IMR-90 (cell line): ENCODE data around the gene CD99. TPM values are rescaled to one million over a fixed set of nuclear protein-coding genes. Genes with fewer than 3 reads are reported as not detected.

Source experiments
- ATAC-seq: fragments of 200-7000 bp; cut with Tn5 transposase; 2 replicates; pipeline ENCODE4 v1.9.1; 2020; ENCODE audit warnings: low read depth, mild to moderate bottlenecking, moderate library complexity
- BruUV-seq: library from RNA; stranded (reverse); fragments of 400-500 nt; replicated peaks from 2 replicates; lab custom pipeline; 2021; lab: Mats Ljungman, UMichigan
- CTCF ChIA-PET: fragments of 300-600 bp; formaldehyde crosslinking; extraction: SDS; loops from one replicate; lab custom pipeline; 2021; ENCODE audit warnings: antibody characterized with exemption; lab: Yijun Ruan, JAX
- POLR2A ChIA-PET: fragments of 300-600 bp; sonication (Branson Sonifier 250); formaldehyde crosslinking; loops from one replicate; lab custom pipeline; 2022; ENCODE audit warnings: antibody characterized with exemption; ENCODE audit not compliant: unreplicated experiment; lab: Charles Lee
- DNase-seq: peaks from one replicate; pipeline ENCODE4 v3.0.0; 2013
- H2AFZ ChIP-seq: replicated peaks from 2 replicates; pipeline ENCODE3; 2013; ENCODE audit warnings: low read length, mild to moderate bottlenecking; ENCODE audit not compliant: poor library complexity
- H2AK5ac ChIP-seq: 2 replicates; pipeline ENCODE4 v1.6.1; 2013; ENCODE audit warnings: low read depth, low read length, inconsistent platforms
- H2AK9ac ChIP-seq: replicated peaks from 2 replicates; pipeline ENCODE3; 2013; ENCODE audit warnings: mild to moderate bottlenecking, low read depth, low read length, moderate library complexity; ENCODE audit not compliant: poor library complexity
- H2BK120ac ChIP-seq: 2 replicates; pipeline ENCODE4 v1.6.1; 2013; ENCODE audit warnings: low read depth, low read length, inconsistent platforms
- H2BK15ac ChIP-seq: 3 replicates; pipeline ENCODE4 v1.6.1; 2013; ENCODE audit warnings: low read depth, low read length, inconsistent platforms
- H2BK20ac ChIP-seq: 2 replicates; pipeline ENCODE4 v1.6.1; 2013; ENCODE audit warnings: low read depth, mild to moderate bottlenecking, inconsistent platforms, low read length, moderate library complexity
- H2BK5ac ChIP-seq: 2 replicates; pipeline ENCODE4 v1.6.1; 2013; ENCODE audit warnings: mild to moderate bottlenecking, low read depth, low read length, inconsistent platforms; ENCODE audit not compliant: poor library complexity, severe bottlenecking
- H3K14ac ChIP-seq: replicated peaks from 2 replicates; pipeline ENCODE4 v1.6.1; 2013; ENCODE audit warnings: low read depth, low read length, inconsistent platforms
- H3K18ac ChIP-seq: 2 replicates; pipeline ENCODE4 v1.6.1; 2013; ENCODE audit warnings: low read depth, low read length, control low read depth
- H3K23ac ChIP-seq: 2 replicates; pipeline ENCODE4 v1.6.1; 2013; ENCODE audit warnings: low read depth, low read length, inconsistent platforms
- H3K27ac ChIP-seq: 2 replicates; pipeline ENCODE4 v1.5.1; 2013; ENCODE audit warnings: mild to moderate bottlenecking, control low read depth, low read length; ENCODE audit not compliant: insufficient read depth
- H3K27me3 ChIP-seq: 2 replicates; pipeline ENCODE4 v1.6.1; 2013; ENCODE audit warnings: low read length; ENCODE audit not compliant: control insufficient read depth, insufficient read depth
- H3K36me3 ChIP-seq: 2 replicates; pipeline ENCODE4 v1.6.1; 2013; ENCODE audit warnings: low read length, mixed read lengths; ENCODE audit not compliant: control insufficient read depth, insufficient read depth
- H3K4ac ChIP-seq: 2 replicates; pipeline ENCODE4 v1.6.1; 2013; ENCODE audit warnings: low read depth, low read length, inconsistent platforms
- H3K4me1 ChIP-seq: 2 replicates; pipeline ENCODE4 v1.6.1; 2013; ENCODE audit warnings: low read length, mixed read lengths; ENCODE audit not compliant: control insufficient read depth, insufficient read depth
- H3K4me2 ChIP-seq: 2 replicates; pipeline ENCODE4 v1.6.1; 2013; ENCODE audit warnings: low read depth, mild to moderate bottlenecking, control low read depth, low read length, moderate library complexity
- H3K4me3 ChIP-seq: 2 replicates; pipeline ENCODE4 v1.5.1; 2013; ENCODE audit warnings: low read depth, mild to moderate bottlenecking, control low read depth, low read length, moderate library complexity; ENCODE audit not compliant: insufficient read depth
- H3K56ac ChIP-seq: 2 replicates; pipeline ENCODE4 v1.6.1; 2013; ENCODE audit warnings: low read length, inconsistent platforms; ENCODE audit not compliant: insufficient read depth; ENCODE audit errors: extremely low read depth
- H3K79me1 ChIP-seq, 2 experiments: 2 replicates each; pipeline ENCODE4 v1.6.1; 2013; ENCODE audit warnings: low read length in 2 of 2, inconsistent platforms in 1 of 2, low read depth in 1 of 2
- H3K9ac ChIP-seq: 2 replicates; pipeline ENCODE4 v1.6.1; 2013; ENCODE audit warnings: low read depth, low read length, control low read depth
- H3K9me1 ChIP-seq: 2 replicates; pipeline ENCODE4 v1.6.1; 2013; ENCODE audit warnings: low read length, inconsistent platforms; ENCODE audit not compliant: insufficient read depth
- H3K9me3 ChIP-seq: 2 replicates; pipeline ENCODE4 v1.6.1; 2013; ENCODE audit warnings: low read length; ENCODE audit not compliant: control insufficient read depth, insufficient read depth
- H4K20me1 ChIP-seq: 2 replicates; pipeline ENCODE4 v1.6.1; 2013; ENCODE audit warnings: low read length, inconsistent platforms; ENCODE audit not compliant: insufficient read depth
- H4K5ac ChIP-seq: 2 replicates; pipeline ENCODE4 v1.6.1; 2013; ENCODE audit warnings: mild to moderate bottlenecking, low read depth, low read length, control low read depth
- H4K8ac ChIP-seq, 2 experiments: 2 replicates each; pipeline ENCODE4 v1.6.1; 2013; ENCODE audit warnings: low read depth in 2 of 2, low read length in 2 of 2, control low read depth in 1 of 2, inconsistent platforms in 1 of 2
- H4K91ac ChIP-seq: 2 replicates; pipeline ENCODE4 v1.6.1; 2013; ENCODE audit warnings: low read depth, low read length, inconsistent platforms; ENCODE audit not compliant: insufficient read depth
- BHLHE40 ChIP-seq: fragments of 150-350 bp; IDR thresholded peaks from 2 replicates; pipeline ENCODE4 v1.6.1; 2016; ENCODE audit warnings: mild to moderate bottlenecking, low read depth, low read length
- CHD1 ChIP-seq: IDR thresholded peaks from 2 replicates; pipeline ENCODE4 v1.6.1; 2012; ENCODE audit warnings: low read depth, low read length, improper control_type of control experiment
- CTCF ChIP-seq: conservative IDR thresholded peaks from 2 replicates; pipeline ENCODE4 v1.5.1; 2012; ENCODE audit warnings: mild to moderate bottlenecking, low read depth, low read length, improper control_type of control experiment
- ELK1 ChIP-seq: fragments of 150-350 bp; IDR thresholded peaks from 2 replicates; pipeline ENCODE4 v1.6.1; 2016; ENCODE audit warnings: low read depth, mild to moderate bottlenecking, low read length, moderate library complexity, borderline replicate concordance
- FOS ChIP-seq: fragments of 150-350 bp; IDR thresholded peaks from 2 replicates; pipeline ENCODE4 v1.6.1; 2016; ENCODE audit warnings: low read depth, low read length
- MAFK ChIP-seq: IDR thresholded peaks from 2 replicates; pipeline ENCODE4 v1.6.1; 2012; ENCODE audit warnings: low read depth, low read length, improper control_type of control experiment
- MAZ ChIP-seq: IDR thresholded peaks from 2 replicates; pipeline ENCODE4 v1.6.1; 2012; ENCODE audit warnings: low read depth, mild to moderate bottlenecking, low read length, improper control_type of control experiment, moderate library complexity, borderline replicate concordance
- MXI1 ChIP-seq: IDR thresholded peaks from 2 replicates; pipeline ENCODE4 v1.6.1; 2012; ENCODE audit warnings: low read depth, mild to moderate bottlenecking, low read length, moderate library complexity, borderline replicate concordance
- NFE2L2 ChIP-seq: fragments of 150-350 bp; IDR thresholded peaks from 2 replicates; pipeline ENCODE4 v1.6.1; 2016; ENCODE audit warnings: low read depth, mild to moderate bottlenecking, low read length
- POLR2A ChIP-seq: IDR thresholded peaks from 2 replicates; pipeline ENCODE4 v1.6.1; 2012; ENCODE audit warnings: mild to moderate bottlenecking, low read depth, low read length
- RAD21 ChIP-seq: IDR thresholded peaks from 2 replicates; pipeline ENCODE4 v1.6.1; 2012; ENCODE audit warnings: low read length, improper control_type of control experiment
- RCOR1 ChIP-seq: IDR thresholded peaks from 2 replicates; pipeline ENCODE4 v1.6.1; 2012; ENCODE audit warnings: mild to moderate bottlenecking, low read length, improper control_type of control experiment; ENCODE audit not compliant: insufficient replicate concordance
- RFX5 ChIP-seq: IDR thresholded peaks from 2 replicates; pipeline ENCODE4 v1.8.0; 2012; ENCODE audit warnings: low read depth, mild to moderate bottlenecking, low read length, moderate library complexity
- SMC3 ChIP-seq: fragments of 150-350 bp; IDR thresholded peaks from 2 replicates; pipeline ENCODE4 v1.6.1; 2016; ENCODE audit warnings: low read depth, mild to moderate bottlenecking, antibody characterized with exemption, low read length, moderate library complexity
- USF2 ChIP-seq: fragments of 150-350 bp; IDR thresholded peaks from 2 replicates; pipeline ENCODE4 v1.6.1; 2017; ENCODE audit warnings: mild to moderate bottlenecking, antibody characterized with exemption, low read length, low read depth
- WGBS, 2 experiments: methylation state at CpG; one replicate each; pipeline versions ENCODE4 v1.1.5 to v1.1.7; 2013; ENCODE audit warnings: missing lambda C conversion rate in 2 of 2; ENCODE audit not compliant: insufficient read length in 1 of 2; ENCODE audit errors: extremely low coverage in 2 of 2; 5-methylcytosine and 5-hydroxymethylcytosine counted together
- dilution Hi-C: fragments of 300-500 bp; cut with HindIII; formaldehyde crosslinking; loops from one replicate; pipeline ENCODE4 v1.14.3; 2018; ENCODE audit warnings: low sequenced_read_pairs; ENCODE audit not compliant: unreplicated experiment
- in situ Hi-C: fragments of 300-500 bp; cut with MboI; formaldehyde crosslinking; loops from 3 replicates; pipeline ENCODE4 v1.14.3; 2019; ENCODE audit warnings: low sequenced_read_pairs, inconsistent platforms, mixed read lengths
- intact Hi-C: fragments of 100-400 bp; cut with micrococcal nuclease; formaldehyde crosslinking; loops from 2 replicates; pipeline ENCODE4 v1.10.0; 2022
- polyA plus RNA-seq, 3 experiments: library from polyadenylated mRNA; depleted of rRNA; stranded (reverse); fragments of >200 nt; gene quantifications; 2 replicates each; pipeline ENCODE4 v1.2.3, GENCODE V29; 2012; ENCODE audit warnings: low replicate concordance in 1 of 3
- total RNA-seq: library from RNA; depleted of rRNA; stranded (reverse); fragments of >200 nt; gene quantifications from 2 replicates; pipeline ENCODE4 v1.2.3, GENCODE V29; 2012

Gene CD99
- total and polyA plus RNA-seq, 2 of the 4 experiments (the other 2 are of a cell fraction) = 102 to 369 TPM

- H2BK120ac ChIP-seq = no peak overlapping the region
- no peak overlapping the region for H4K8ac ChIP-seq
- H3K18ac ChIP-seq = no peak overlapping the region
- H4K91ac ChIP-seq = no peak overlapping the region
- ChIA-PET CTCF (no interaction called here), POLR2A (no interaction called here)
- H3K4ac ChIP-seq = no peak overlapping the region
- H3K27me3 ChIP-seq = no peaks in the 10 kb centered on the region
- no peaks in the 10 kb centered on the region for H3K9me3 ChIP-seq
- no peaks in the 10 kb centered on the region for H3K36me3 ChIP-seq
- in situ Hi-C loops (no loop called here), intact Hi-C loops (no loop called here), dilution Hi-C loops (no loop called here)
- H3K9ac ChIP-seq = no peak overlapping the region
- no peak overlapping the region for H3K4me2 ChIP-seq
- H3K4me1 ChIP-seq = no peaks in the 10 kb centered on the region; the same call in 1 of the 2 replicates
- no peak overlapping the region for H4K5ac ChIP-seq
- H2BK5ac ChIP-seq = no peak overlapping the region
- no peak overlapping the region for H2BK15ac ChIP-seq
- H3K79me1 ChIP-seq = no peaks in the 10 kb centered on the region
- no peak overlapping the region for H2AK9ac ChIP-seq
- no TSS peak for BruUV-seq
- H3K9me1 ChIP-seq = no peaks in the 10 kb centered on the region
- ATAC-seq = no peak
- no peak overlapping the region for H2AK5ac ChIP-seq
- no peaks in the 10 kb centered on the region for H4K20me1 ChIP-seq
- no peak overlapping the region for H3K14ac ChIP-seq
- no peak overlapping the region for H3K27ac ChIP-seq
- no peak overlapping the region for H3K4me3 ChIP-seq
- no peak overlapping the region for H3K56ac ChIP-seq
- H2BK20ac ChIP-seq = no peak overlapping the region
- H3K23ac ChIP-seq = no peak overlapping the region
- H2AFZ ChIP-seq = no peak overlapping the region
- DNase-seq = no peak
- no CpG with 5 or more reads among the region's 7 CpGs for WGBS, 2 experiments
- TF ChIP-seq NFE2L2 = no peak
- no peak for TF ChIP-seq BHLHE40
- TF ChIP-seq MAZ = no peak
- no peak for TF ChIP-seq RCOR1
- TF ChIP-seq CHD1 = no peak
- no peak for TF ChIP-seq RFX5
- no peak for TF ChIP-seq FOS
- no peak for TF ChIP-seq MXI1
- no peak for TF ChIP-seq SMC3
- TF ChIP-seq POLR2A = no peak
- no peak for TF ChIP-seq RAD21
- no peak for TF ChIP-seq CTCF
- no peak for TF ChIP-seq MAFK
- no peak for TF ChIP-seq USF2
- no peak for TF ChIP-seq ELK1
These were observed 25.4 kb upstream of the CD99 start for GRCh38 chrX:2665387-2666304.
